ENCODE data around the gene SOCS3.

Gene SOCS3

DNA sequence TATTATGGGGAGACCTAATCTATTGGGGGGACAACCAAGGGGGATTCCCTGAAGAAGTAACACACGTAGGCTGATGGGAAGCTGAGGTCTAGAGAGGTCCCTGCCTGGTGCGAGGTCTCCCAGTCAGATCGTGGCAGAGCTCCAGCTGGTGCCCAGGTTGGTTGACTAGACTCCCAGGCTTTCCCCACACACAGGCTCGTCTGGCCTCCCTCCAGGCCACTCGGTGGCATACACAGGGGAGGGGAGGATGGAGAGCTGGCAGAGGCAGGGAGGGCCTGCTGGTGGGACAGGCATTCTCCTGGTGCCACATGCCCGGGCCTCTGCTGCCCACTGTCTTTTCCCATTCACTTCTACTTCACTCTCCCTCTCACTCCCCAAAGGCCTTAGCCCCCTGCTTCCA is 8.5 kb upstream of the SOCS3 start:
- Histone ChIP-seq H3K9me3 (no peaks in the 10 kb centered on the region), H3K4me1 (peaks cover 10% of the 10 kb centered on the region), H3K27me3 (no peaks in the 10 kb centered on the region), H3K36me3 (no peaks in the 10 kb centered on the region), H3K4me3 (ENCODE audit: low read depth, low read length) (no peak overlapping the region)
- no peak for DNase-seq
- TF ChIP-seq, protein P1, sequence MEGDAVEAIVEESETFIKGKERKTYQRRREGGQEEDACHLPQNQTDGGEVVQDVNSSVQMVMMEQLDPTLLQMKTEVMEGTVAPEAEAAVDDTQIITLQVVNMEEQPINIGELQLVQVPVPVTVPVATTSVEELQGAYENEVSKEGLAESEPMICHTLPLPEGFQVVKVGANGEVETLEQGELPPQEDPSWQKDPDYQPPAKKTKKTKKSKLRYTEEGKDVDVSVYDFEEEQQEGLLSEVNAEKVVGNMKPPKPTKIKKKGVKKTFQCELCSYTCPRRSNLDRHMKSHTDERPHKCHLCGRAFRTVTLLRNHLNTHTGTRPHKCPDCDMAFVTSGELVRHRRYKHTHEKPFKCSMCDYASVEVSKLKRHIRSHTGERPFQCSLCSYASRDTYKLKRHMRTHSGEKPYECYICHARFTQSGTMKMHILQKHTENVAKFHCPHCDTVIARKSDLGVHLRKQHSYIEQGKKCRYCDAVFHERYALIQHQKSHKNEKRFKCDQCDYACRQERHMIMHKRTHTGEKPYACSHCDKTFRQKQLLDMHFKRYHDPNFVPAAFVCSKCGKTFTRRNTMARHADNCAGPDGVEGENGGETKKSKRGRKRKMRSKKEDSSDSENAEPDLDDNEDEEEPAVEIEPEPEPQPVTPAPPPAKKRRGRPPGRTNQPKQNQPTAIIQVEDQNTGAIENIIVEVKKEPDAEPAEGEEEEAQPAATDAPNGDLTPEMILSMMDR (IDR thresholded peaks at IDR 0.05; ENCODE audit: low read depth, low read length): no peak

DNA sequence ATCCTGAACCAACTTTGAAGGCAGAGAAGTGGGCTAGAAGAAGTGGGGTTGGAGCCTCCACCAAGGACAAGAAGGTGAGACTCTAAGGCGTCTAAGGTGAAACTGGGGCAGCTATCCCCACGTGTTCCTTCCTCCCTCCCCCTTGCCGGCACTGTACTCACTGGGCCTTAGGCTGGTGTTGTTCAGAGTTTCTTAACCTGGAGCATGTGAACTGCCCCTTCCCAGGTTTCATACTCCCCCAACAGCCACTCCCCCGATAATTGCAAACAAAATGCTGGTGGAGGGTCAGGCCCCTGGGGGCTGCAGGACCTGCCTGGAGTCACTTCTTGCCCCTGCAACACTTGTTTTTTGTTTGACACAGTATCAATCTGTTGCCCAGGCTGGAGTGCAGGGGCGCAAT is 7.3 kb upstream of the SOCS3 start:
- Histone ChIP-seq H3K9me3 (no peaks in the 10 kb centered on the region), H3K4me1 (peaks cover 10% of the 10 kb centered on the region), H3K27me3 (no peaks in the 10 kb centered on the region), H3K4me3 (ENCODE audit: low read depth, low read length) (no peak overlapping the region), H3K36me3 (no peaks in the 10 kb centered on the region)
- TF ChIP-seq, protein P1 (IDR thresholded peaks at IDR 0.05; ENCODE audit: low read depth, low read length): no peak
- DNase-seq: no peak

DNA sequence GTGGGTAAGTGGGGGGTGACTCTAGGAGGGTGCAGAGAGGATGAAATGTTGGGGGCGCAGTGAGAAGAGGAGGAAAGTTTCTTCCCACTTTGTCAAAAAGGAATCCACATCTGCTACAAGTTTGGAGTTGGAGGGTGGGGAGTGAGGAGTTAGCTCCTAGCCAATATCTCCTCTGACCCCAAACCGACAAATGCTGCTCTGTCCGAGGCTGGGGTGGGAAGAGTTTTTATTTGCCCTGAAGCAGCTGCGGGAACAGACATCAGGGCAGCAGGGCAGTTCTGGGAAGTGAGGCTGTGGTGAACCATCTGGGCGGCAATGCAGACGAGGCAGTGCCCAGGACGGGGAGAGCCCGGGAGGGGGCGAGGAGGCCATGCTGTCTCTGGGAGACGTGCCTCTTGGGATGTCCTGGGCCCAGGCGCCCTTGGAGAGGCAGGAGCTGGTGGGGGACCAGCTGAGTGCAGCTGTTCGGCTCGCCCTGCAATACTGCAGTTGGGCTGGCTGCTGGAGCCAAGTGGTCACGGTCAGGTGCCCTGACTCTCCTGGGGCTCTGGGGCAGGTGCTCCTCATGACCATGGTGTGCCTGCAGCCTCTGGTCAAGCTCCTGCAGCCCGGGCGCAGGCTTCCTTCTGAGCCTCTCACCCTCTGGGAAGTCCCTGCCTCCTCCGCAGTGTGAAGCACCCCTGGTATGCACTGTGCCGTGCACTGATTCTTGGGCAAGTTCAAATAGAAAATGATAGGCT is 6.4 kb upstream of the SOCS3 start:
- Histone ChIP-seq H3K27me3 (no peaks in the 10 kb centered on the region), H3K4me3 (ENCODE audit: low read depth, low read length) (no peak overlapping the region), H3K36me3 (no peaks in the 10 kb centered on the region), H3K4me1 (peaks cover 10% of the 10 kb centered on the region), H3K9me3 (no peaks in the 10 kb centered on the region)
- DNase-seq: peak; percentile 42
- TF ChIP-seq, protein P1 (IDR thresholded peaks at IDR 0.05; ENCODE audit: low read depth, low read length): no peak

DNA sequence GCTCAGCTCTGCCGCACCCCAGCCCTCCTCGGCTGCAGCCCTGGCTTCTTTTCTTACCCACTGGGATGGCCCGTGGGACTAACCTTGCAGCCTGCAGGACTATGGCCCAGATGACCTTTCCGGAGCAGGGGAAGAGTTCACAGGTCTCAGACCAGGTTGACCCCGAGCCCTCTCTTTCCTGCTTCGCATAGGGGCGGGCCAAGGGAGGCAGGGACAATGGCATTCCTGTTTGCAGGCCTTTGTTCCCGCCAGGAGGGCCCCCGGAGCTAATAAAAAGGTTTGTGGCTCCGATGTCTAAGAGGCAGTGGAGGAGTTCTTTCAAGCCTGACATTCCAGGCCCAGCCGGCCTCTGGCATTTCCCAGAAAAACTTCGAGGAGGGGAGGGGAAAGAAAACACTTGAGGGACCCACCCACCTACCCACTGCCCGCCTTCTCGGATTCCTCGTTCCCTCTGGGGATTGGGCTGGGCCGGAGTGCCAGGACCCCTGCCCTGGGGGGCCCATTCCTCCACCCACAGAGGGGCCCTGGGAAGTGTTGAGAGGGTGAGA is 5.8 kb upstream of the SOCS3 start:
- Histone ChIP-seq H3K27me3 (no peaks in the 10 kb centered on the region), H3K4me1 (peaks cover 12% of the 10 kb centered on the region), H3K36me3 (no peaks in the 10 kb centered on the region), H3K9me3 (no peaks in the 10 kb centered on the region), H3K4me3 (ENCODE audit: low read depth, low read length) (no peak overlapping the region)
- TF ChIP-seq, protein P1 (IDR thresholded peaks at IDR 0.05; ENCODE audit: low read depth, low read length): no peak
- DNase-seq: no peak

DNA sequence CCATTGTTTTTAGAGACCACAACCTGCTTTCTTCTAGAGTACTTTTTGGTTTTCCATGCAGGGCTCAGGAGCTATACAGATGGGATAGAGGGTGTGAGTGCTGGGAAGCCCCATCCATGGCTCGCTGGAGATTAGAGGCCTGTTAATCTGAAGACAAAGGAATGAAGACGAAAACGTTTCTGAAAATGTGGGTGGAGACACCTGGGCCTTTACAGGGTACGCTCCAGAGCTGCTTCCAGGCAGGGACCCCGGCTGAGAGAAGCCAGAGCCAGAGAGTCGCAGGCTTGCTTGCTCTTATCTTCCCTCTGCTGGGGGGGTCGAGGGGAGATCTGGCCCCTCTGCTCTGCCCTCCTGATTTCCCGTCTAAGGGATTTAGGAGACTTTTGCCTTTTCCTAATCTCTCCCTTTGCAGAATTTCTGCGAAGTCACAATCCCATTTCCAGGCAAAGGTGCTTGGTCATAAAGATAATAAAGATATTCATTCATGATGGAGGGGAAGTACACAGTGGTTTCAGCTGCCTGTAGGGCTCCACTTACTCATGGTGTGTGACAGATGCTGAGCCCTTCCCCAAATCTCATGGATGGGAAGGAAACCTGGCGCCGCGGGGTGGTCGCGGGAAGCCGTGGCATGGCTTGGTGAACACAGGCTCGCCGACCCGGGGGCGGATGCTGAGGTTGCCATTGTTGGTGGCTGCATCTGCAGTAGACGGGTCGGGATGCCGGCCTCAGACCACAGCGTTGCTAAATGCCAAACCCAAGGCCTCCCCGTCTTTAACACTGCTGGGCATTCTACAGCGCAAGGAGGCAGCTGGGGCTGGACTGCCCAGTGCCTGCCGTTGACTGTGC is 4.8 kb upstream of the SOCS3 start:
- H3K4me1 ChIP-seq: peaks cover 11% of the 10 kb centered on the region

More for the DNA sequence above, 4.8 kb upstream of the SOCS3 start:
- no peaks in the 10 kb centered on the region for H3K9me3 ChIP-seq
- H3K4me3 ChIP-seq (ENCODE audit: low read depth, low read length): no peak overlapping the region
- H3K36me3 ChIP-seq: no peaks in the 10 kb centered on the region
- H3K27me3 ChIP-seq: peaks cover 7% of the 10 kb centered on the region
- DNase-seq: no peak
- TF ChIP-seq, protein P1 (IDR thresholded peaks at IDR 0.05; ENCODE audit: low read depth, low read length): no peak
